Skin of body (tissue), 2 donors: ENCODE results near the gene RALBP1. TPM values are rescaled to one million over a fixed set of nuclear protein-coding genes. Genes with fewer than 3 reads are reported as not detected.
"Not testable (repeated sequence)": the region's sequence is repeated elsewhere in the genome, so short reads cannot be mapped to it uniquely, and the experiment has no call there.

Experiments used
- DNase-seq: peaks from one replicate; lab custom pipeline; 2025; lab: John Stamatoyannopoulos, UW
- total RNA-seq: library from RNA; depleted of rRNA; stranded (reverse); fragments of >200 nt; gene quantifications from one replicate; pipeline ENCODE4 v1.2.3, GENCODE V29; 2014

The RALBP1 gene
- total RNA-seq, 1 donor from 2014 or later, result 43.0 TPM

GRCh38 chr18:9454061-9454703 lies 21.1 kb upstream of the RALBP1 start:
- DNase-seq, result no peak

- no peak for DNase-seq
Observed at GRCh38 chr18:9455718-9456511, 19.4 kb upstream of the RALBP1 start.

- DNase-seq, result no peak
Observed at GRCh38 chr18:9466127-9466526, 9.2 kb upstream of the RALBP1 start.

GRCh38 chr18:9466846-9467245 lies 8.5 kb upstream of the RALBP1 start:
- no peak for DNase-seq

GRCh38 chr18:9468998-9469397 lies 6.3 kb upstream of the RALBP1 start:
- DNase-seq, result no peak

GRCh38 chr18:9469685-9470084 lies 5.6 kb upstream of the RALBP1 start:
- DNase-seq, result no peak

GRCh38 chr18:9474108-9474982 lies 968 bp upstream of the RALBP1 start:
- DNase-seq, result no peak

- DNase-seq, result no peak
Observed at GRCh38 chr18:9475643-9476591, 604 bp downstream of the RALBP1 start.

GRCh38 chr18:9476949-9477348 lies 1.6 kb downstream of the RALBP1 start:
- DNase-seq, result not testable (repeated sequence)

- DNase-seq, result no peak
Observed at GRCh38 chr18:9477509-9477908, 2.2 kb downstream of the RALBP1 start.

- DNase-seq, result no peak
Observed at GRCh38 chr18:9478545-9478944, 3.2 kb downstream of the RALBP1 start.

GRCh38 chr18:9482790-9483189 lies 7.5 kb downstream of the RALBP1 start:
- DNase-seq, result no peak

GRCh38 chr18:9483526-9483925 lies 8.2 kb downstream of the RALBP1 start:
- no peak for DNase-seq

GRCh38 chr18:9484856-9485255 lies 9.5 kb downstream of the RALBP1 start:
- not testable (repeated sequence) for DNase-seq

- no peak for DNase-seq
Observed at GRCh38 chr18:9488538-9488937, 13.2 kb downstream of the RALBP1 start.

- no peak for DNase-seq
Observed at GRCh38 chr18:9494778-9495331, 19.5 kb downstream of the RALBP1 start.

GRCh38 chr18:9495465-9495864 lies 20.2 kb downstream of the RALBP1 start:
- DNase-seq, result no peak

GRCh38 chr18:9495916-9496705 lies 20.8 kb downstream of the RALBP1 start:
- no peak for DNase-seq

- DNase-seq, result no peak
Observed at GRCh38 chr18:9506046-9506792, 30.9 kb downstream of the RALBP1 start.
